ENCODE data around the gene PLA2G6. TPM values are rescaled to one million over a fixed set of nuclear protein-coding genes. Genes with fewer than 3 reads are reported as not detected.
"Not testable (repeated sequence)": the region's sequence is repeated elsewhere in the genome, so short reads cannot be mapped to it uniquely, and the experiment has no call there.

Gene PLA2G6
- total RNA-seq, 4 donors from 2014 or later: 30.7 to 327 (median 72.3) TPM

- Histone ChIP-seq H3K4me3 (no peak overlapping the region), H3K4me1 (peaks cover 22 to 56% (median 30%) of the 10 kb centered on the region in 4 donors), H3K9me3 (no peaks in the 10 kb centered on the region), H3K36me3 (no peaks in the 10 kb centered on the region), H3K27ac (peak overlapping the region; percentile 68 to 95 (median 84)), H3K27me3 (no peaks in the 10 kb centered on the region)
- intact Hi-C loops (cut with DNase I; ENCODE audit: low total_unique reads) (no loop called here), in situ Hi-C loops (cut with MboI; ENCODE audit: low pct_ligation_motif_present in 1 of 4, low pct_unique_long_range_greater_than_20kb in 1 of 4, low sequenced_read_pairs in 3 of 4) (no loop called here)
- WGBS, 2 donors (ENCODE audit: low coverage in 1 of 2): 46 to 100% methylated on average over 3 to 15 of the region's 15 CpGs
- TF ChIP-seq POLR2AphosphoS5 (IDR thresholded peaks at IDR 0.05) (peak in 2 of 3 donors; percentile 50), EP300 (IDR thresholded peaks at IDR 0.05; ENCODE audit: low read depth) (peak; percentile 26), CTCF (IDR thresholded peaks at IDR 0.05) (no peak), POLR2A (IDR thresholded peaks at IDR 0.05) (no peak)
- DNase-seq: peak; percentile 51
Observed at GRCh38 chr22:38177926-38178604, 3.6 kb downstream of the PLA2G6 start.

- WGBS, 2 donors (ENCODE audit: low coverage in 1 of 2): 63% methylated on average over 9 of the region's 9 CpGs; no CpG with 5 or more reads in 1 of the 2 donors
- H3K4me1 ChIP-seq: peaks cover 22 to 61% (median 34%) of the 10 kb centered on the region in 4 donors
- DNase-seq; intact Hi-C loops (cut with DNase I; ENCODE audit: low total_unique reads); H3K36me3 ChIP-seq; H3K4me3 ChIP-seq; H3K9me3 ChIP-seq; in situ Hi-C loops (cut with MboI; ENCODE audit: low pct_ligation_motif_present in 1 of 4, low pct_unique_long_range_greater_than_20kb in 1 of 4, low sequenced_read_pairs in 3 of 4); H3K27me3 ChIP-seq: not testable (repeated sequence)
- peak overlapping the region; percentile 68 to 95 (median 84) for H3K27ac ChIP-seq
Observed at GRCh38 chr22:38177571-38177925, 4.1 kb downstream of the PLA2G6 start.

GRCh38 chr22:38177044-38177443 lies 4.6 kb downstream of the PLA2G6 start:
- intact Hi-C loops (cut with DNase I; ENCODE audit: low total_unique reads): no loop called here

GRCh38 chr22:38176170-38176741 lies 5.4 kb downstream of the PLA2G6 start:
- Histone ChIP-seq H3K27ac (peak overlapping the region; percentile 64 to 95 (median 84)), H3K36me3 (no peaks in the 10 kb centered on the region), H3K4me3 (no peak overlapping the region), H3K9me3 (no peaks in the 10 kb centered on the region), H3K27me3 (no peaks in the 10 kb centered on the region), H3K4me1 (peaks cover 22 to 57% (median 34%) of the 10 kb centered on the region in 4 donors)
- intact Hi-C loops (cut with DNase I; ENCODE audit: low total_unique reads): no loop called here
- TF ChIP-seq POLR2A (IDR thresholded peaks at IDR 0.05): peak; percentile 23
- TF ChIP-seq EP300 (IDR thresholded peaks at IDR 0.05; ENCODE audit: low read depth): peak; percentile 69
- peak in 2 of 3 donors; percentile 22 to 40 for TF ChIP-seq POLR2AphosphoS5 (IDR thresholded peaks at IDR 0.05)
- TF ChIP-seq CTCF (IDR thresholded peaks at IDR 0.05): no peak
- in situ Hi-C loops (cut with MboI; ENCODE audit: low pct_ligation_motif_present in 1 of 4, low pct_unique_long_range_greater_than_20kb in 1 of 4, low sequenced_read_pairs in 3 of 4): no loop called here
- DNase-seq: peak; percentile 56
- 61% methylated on average over 14 of the region's 14 CpGs; no CpG with 5 or more reads in 1 of the 2 donors for WGBS, 2 donors (ENCODE audit: low coverage in 1 of 2)

More at GRCh38 chr22:38177044-38177443, 4.6 kb downstream of the PLA2G6 start:
- H3K9me3 ChIP-seq: no peaks in the 10 kb centered on the region
- WGBS, 2 donors (ENCODE audit: low coverage in 1 of 2): 88 to 92% methylated on average over 2 to 4 of the region's 4 CpGs
- no peak for DNase-seq
- peak overlapping the region; percentile 68 to 95 (median 84) for H3K27ac ChIP-seq
- H3K27me3 ChIP-seq: no peaks in the 10 kb centered on the region
- no peaks in the 10 kb centered on the region for H3K36me3 ChIP-seq
- no peak for TF ChIP-seq CTCF (IDR thresholded peaks at IDR 0.05)
- no peak for TF ChIP-seq EP300 (IDR thresholded peaks at IDR 0.05; ENCODE audit: low read depth)
- no peak for TF ChIP-seq POLR2A (IDR thresholded peaks at IDR 0.05)
- no peak for TF ChIP-seq POLR2AphosphoS5 (IDR thresholded peaks at IDR 0.05)
- in situ Hi-C loops (cut with MboI; ENCODE audit: low pct_ligation_motif_present in 1 of 4, low pct_unique_long_range_greater_than_20kb in 1 of 4, low sequenced_read_pairs in 3 of 4): no loop called here
- H3K4me1 ChIP-seq: peaks cover 22 to 60% (median 35%) of the 10 kb centered on the region in 4 donors
- no peak overlapping the region for H3K4me3 ChIP-seq
